ENCODE data around the gene SLC9C2.

DNA sequence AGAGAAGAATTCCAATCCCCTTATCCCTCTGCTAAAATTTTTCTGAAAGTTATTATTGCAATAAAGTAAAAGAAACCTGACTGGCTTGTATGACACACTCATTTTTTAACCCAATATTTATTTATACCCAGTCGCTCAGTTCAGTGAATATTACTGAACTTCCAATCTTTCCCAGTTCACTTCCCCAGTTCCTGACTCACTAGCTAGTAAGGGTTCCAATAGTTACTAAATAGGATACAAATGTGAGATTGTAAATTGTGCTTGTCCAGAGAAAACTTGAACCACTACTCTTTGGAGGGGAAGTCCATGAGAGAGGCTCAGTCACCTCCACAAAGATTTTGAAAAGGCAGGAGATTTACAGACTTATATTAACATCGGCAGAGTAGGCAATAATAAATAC, 94.3 kb downstream of the SLC9C2 start:
- TF ChIP-seq CTCF (IDR thresholded peaks at IDR 0.05) (no peak), POLR2A (IDR thresholded peaks at IDR 0.05) (no peak)

Measured in Peyer's patch (tissue), 4 donors.